DOHH2 (cell line): ENCODE results near the gene OR51A2.
"Not testable (repeated sequence)": the region's sequence is repeated elsewhere in the genome, so short reads cannot be mapped to it uniquely, and the experiment has no call there.

Source experiments
- H3F3A ChIP-seq: fragments of 200-600 bp; sonication (generic), shearing (Covaris generic); 2 replicates; pipeline ENCODE4 v1.6.0; 2016; ENCODE audit warnings: antibody characterized with exemption, mild to moderate bottlenecking; ENCODE audit not compliant: control insufficient read depth, insufficient read depth
- H3K27ac ChIP-seq: fragments of 200-600 bp; sonication (generic); 2 replicates; pipeline ENCODE4 v1.5.1; 2014; ENCODE audit warnings: low read depth, mild to moderate bottlenecking, low read length, moderate library complexity
- H3K27me3 ChIP-seq: fragments of 200-600 bp; sonication (generic); 2 replicates; pipeline ENCODE4 v1.6.1; 2014; ENCODE audit warnings: mild to moderate bottlenecking, low read length, mixed read lengths; ENCODE audit not compliant: control insufficient read depth
- H3K36me3 ChIP-seq: fragments of 200-600 bp; sonication (generic); 2 replicates; pipeline ENCODE4 v1.6.1; 2014; ENCODE audit warnings: mild to moderate bottlenecking, low read length, moderate library complexity, mixed read lengths; ENCODE audit not compliant: control insufficient read depth
- H3K4me1 ChIP-seq: fragments of 200-600 bp; sonication (generic); 2 replicates; pipeline ENCODE4 v1.6.1; 2014; ENCODE audit warnings: mild to moderate bottlenecking, low read length, mixed read lengths; ENCODE audit not compliant: control insufficient read depth
- H3K4me2 ChIP-seq: fragments of 200-600 bp; sonication (generic); 2 replicates; pipeline ENCODE4 v1.6.0; 2014; ENCODE audit warnings: mild to moderate bottlenecking, low read length, moderate library complexity
- H3K4me3 ChIP-seq: fragments of 200-600 bp; sonication (generic); 2 replicates; pipeline ENCODE4 v1.5.1; 2014; ENCODE audit warnings: mild to moderate bottlenecking, low read length, mixed read lengths
- H3K79me2 ChIP-seq: fragments of 200-600 bp; sonication (generic); 2 replicates; pipeline ENCODE4 v1.6.1; 2014; ENCODE audit warnings: mild to moderate bottlenecking, low read length, mixed read lengths; ENCODE audit not compliant: control insufficient read depth
- H3K9me2 ChIP-seq: fragments of 200-600 bp; sonication (generic); replicated peaks from 2 replicates; pipeline ENCODE4 v1.6.1; 2014; ENCODE audit warnings: mild to moderate bottlenecking, low read length, mixed read lengths; ENCODE audit not compliant: control insufficient read depth
- H3K9me3 ChIP-seq: fragments of 200-600 bp; sonication (generic); 2 replicates; pipeline ENCODE4 v1.6.1; 2014; ENCODE audit warnings: antibody characterized with exemption, low read length, mixed read lengths; ENCODE audit not compliant: control insufficient read depth, insufficient read depth
- H4K20me1 ChIP-seq: fragments of 200-600 bp; sonication (generic); 2 replicates; pipeline ENCODE4 v1.6.0; 2014; ENCODE audit warnings: low read depth, mild to moderate bottlenecking, antibody characterized with exemption, low read length, moderate library complexity; ENCODE audit not compliant: control insufficient read depth, insufficient read depth
- EZH2phosphoT487 ChIP-seq: fragments of 200-600 bp; sonication (generic); IDR thresholded peaks from 2 replicates; pipeline ENCODE4 v1.6.1; 2017; ENCODE audit warnings: borderline replicate concordance, mild to moderate bottlenecking, antibody characterized with exemption, low read length, moderate library complexity, mixed read lengths
- TF ChIP-seq, protein P1 (sequence below): fragments of 200-600 bp; sonication (generic); IDR thresholded peaks from one replicate; pipeline ENCODE4 v1.5.1; 2014; ENCODE audit warnings: antibody characterized with exemption, mild to moderate bottlenecking, low read depth, low read length; ENCODE audit not compliant: poor library complexity, severe bottlenecking

The OR51A2 gene, protein sequence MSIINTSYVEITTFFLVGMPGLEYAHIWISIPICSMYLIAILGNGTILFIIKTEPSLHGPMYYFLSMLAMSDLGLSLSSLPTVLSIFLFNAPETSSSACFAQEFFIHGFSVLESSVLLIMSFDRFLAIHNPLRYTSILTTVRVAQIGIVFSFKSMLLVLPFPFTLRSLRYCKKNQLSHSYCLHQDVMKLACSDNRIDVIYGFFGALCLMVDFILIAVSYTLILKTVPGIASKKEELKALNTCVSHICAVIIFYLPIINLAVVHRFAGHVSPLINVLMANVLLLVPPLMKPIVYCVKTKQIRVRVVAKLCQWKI

DNA sequence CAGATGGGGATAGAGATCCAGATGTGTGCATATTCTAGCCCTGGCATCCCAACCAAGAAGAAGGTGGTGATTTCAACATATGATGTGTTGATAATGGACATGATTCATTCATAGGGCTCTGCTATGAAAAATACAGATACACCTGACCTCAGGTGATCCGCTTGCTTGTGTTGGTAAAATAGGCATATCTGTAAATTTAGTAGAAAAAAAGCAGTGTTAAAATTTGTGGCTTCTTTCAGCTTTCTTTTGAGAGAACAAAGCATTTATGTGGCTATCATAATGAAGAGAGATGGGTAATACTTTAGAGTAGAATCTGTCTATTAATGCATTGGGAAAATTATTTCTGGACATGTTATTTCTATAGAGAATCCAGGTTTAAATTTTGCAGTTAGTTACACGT lies at the start of gene OR51A2:
TSS of gene OR51A2 (minus strand) at position 101 of the 400 bp plus-strand sequence. CDS start at position 101, 0 bp downstream.
- H3K4me1 ChIP-seq, H3K9me3 ChIP-seq, H3K4me2 ChIP-seq, H4K20me1 ChIP-seq, H3K36me3 ChIP-seq, H3K27me3 ChIP-seq, H3K4me3 ChIP-seq, H3K79me2 ChIP-seq, H3F3A ChIP-seq, H3K9me2 ChIP-seq, H3K27ac ChIP-seq: not testable (repeated sequence)

DNA sequence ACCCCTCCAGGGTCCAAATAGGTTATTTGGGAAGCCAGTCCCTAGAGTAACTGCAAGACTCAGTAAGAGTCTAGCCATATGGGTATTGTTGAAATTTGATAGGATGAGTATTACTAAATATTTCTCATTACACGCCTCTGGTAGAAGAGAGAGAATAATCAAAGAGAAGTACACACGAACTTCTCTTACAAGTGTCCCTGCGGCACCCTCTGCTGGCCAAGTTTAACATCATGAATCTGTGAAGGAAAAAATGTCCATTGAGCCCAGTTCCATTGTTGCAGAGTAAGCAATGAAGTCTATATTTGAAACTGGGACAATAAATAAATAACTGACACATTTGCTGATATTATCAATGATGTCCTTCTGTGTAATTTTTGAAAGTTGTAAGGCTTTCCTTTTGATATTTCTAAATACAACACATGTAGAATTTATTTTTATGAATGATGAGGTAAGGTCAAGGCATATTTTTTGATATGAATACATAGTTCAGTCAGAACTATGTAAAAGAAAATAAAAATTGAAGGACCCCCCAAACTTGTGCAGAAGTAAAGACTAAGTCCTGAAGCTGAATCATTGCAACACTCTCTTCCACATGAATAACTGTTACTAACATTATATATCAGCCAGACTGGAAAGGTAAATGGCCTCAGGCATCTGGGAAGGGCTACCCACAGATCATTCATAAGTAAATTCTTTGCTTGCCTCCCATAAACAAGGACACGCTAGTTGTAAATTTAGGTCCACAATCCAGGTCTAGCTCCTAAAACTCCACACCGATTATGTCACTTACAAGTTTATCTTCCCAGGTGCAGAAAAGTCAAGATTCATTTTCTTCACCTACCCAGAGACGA lies 49.1 kb upstream of the OR51A2 start:
- no peak overlapping the region for H3K27ac ChIP-seq
- no peaks in the 10 kb centered on the region for H4K20me1 ChIP-seq
- no peak for TF ChIP-seq EZH2phosphoT487
- TF ChIP-seq, protein P1, sequence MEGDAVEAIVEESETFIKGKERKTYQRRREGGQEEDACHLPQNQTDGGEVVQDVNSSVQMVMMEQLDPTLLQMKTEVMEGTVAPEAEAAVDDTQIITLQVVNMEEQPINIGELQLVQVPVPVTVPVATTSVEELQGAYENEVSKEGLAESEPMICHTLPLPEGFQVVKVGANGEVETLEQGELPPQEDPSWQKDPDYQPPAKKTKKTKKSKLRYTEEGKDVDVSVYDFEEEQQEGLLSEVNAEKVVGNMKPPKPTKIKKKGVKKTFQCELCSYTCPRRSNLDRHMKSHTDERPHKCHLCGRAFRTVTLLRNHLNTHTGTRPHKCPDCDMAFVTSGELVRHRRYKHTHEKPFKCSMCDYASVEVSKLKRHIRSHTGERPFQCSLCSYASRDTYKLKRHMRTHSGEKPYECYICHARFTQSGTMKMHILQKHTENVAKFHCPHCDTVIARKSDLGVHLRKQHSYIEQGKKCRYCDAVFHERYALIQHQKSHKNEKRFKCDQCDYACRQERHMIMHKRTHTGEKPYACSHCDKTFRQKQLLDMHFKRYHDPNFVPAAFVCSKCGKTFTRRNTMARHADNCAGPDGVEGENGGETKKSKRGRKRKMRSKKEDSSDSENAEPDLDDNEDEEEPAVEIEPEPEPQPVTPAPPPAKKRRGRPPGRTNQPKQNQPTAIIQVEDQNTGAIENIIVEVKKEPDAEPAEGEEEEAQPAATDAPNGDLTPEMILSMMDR = peak; percentile 64
- no peaks in the 10 kb centered on the region for H3K27me3 ChIP-seq
- H3K9me2 ChIP-seq = no peaks in the 10 kb centered on the region
- no peaks in the 10 kb centered on the region for H3K79me2 ChIP-seq
- H3K9me3 ChIP-seq = no peaks in the 10 kb centered on the region
- H3K4me3 ChIP-seq = no peak overlapping the region
- no peaks in the 10 kb centered on the region for H3F3A ChIP-seq
- no peaks in the 10 kb centered on the region for H3K4me1 ChIP-seq
- no peaks in the 10 kb centered on the region for H3K36me3 ChIP-seq
- H3K4me2 ChIP-seq = no peak overlapping the region

DNA sequence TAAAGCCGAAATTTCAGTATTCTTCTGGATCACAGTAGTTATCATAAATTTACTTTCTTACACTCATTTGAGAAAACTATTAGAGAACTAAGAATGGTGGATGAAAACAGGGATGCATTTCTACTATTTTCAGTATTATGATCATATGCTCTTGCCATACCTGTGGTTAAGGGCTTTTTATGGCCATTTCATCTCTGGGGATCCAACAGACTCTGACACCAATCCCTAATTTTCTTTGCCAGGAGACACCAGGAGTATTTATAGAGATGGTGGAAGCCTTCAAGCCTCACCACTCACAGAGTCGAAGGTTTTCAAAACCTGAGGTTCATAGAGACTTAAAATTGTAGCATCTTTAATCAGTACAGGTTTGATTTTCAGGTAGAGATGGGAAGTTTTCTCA lies 39.0 kb upstream of the OR51A2 start, which contains the start of gene OR51L1:
TSS of gene OR51L1 (plus strand) at position 301 of the 400 bp plus-strand sequence. CDS start 4,132 bp downstream, outside the sequence.
- Histone ChIP-seq H4K20me1 (no peaks in the 10 kb centered on the region), H3K36me3 (no peaks in the 10 kb centered on the region), H3K79me2 (no peaks in the 10 kb centered on the region), H3K4me1 (no peaks in the 10 kb centered on the region), H3F3A (no peaks in the 10 kb centered on the region), H3K4me3 (no peak within 1 kb of the TSS), H3K27ac (no peak within 1 kb of the TSS), H3K4me2 (no peak within 1 kb of the TSS), H3K27me3 (no peaks in the 10 kb centered on the region), H3K9me2 (no peaks in the 10 kb centered on the region), H3K9me3 (no peaks in the 10 kb centered on the region)
- no peak for TF ChIP-seq EZH2phosphoT487
- TF ChIP-seq, protein P1 = no peak

DNA sequence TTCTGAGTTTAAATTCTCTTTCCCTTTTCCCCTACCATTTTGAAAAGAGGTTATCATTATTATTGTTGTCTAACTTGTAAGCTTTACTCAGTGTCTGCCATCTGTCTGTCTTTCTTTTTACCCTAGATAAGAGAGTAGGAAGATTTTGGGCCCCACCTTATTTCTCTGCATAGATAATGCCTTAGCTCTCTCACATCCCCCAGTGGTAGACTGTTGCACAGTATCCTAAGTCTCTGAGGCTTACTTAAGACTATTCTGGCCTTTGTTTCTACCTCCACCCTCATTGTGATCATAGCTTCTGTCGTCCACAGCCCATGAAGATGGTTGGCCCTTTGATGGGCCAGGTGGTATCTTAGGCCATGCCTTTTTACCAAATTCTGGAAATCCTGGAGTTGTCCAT lies 35.5 kb upstream of the OR51A2 start:
- no peak overlapping the region for H3K4me2 ChIP-seq
- H3K79me2 ChIP-seq = no peaks in the 10 kb centered on the region
- H3K4me1 ChIP-seq = no peaks in the 10 kb centered on the region
- no peaks in the 10 kb centered on the region for H3F3A ChIP-seq
- H3K36me3 ChIP-seq = no peaks in the 10 kb centered on the region
- TF ChIP-seq EZH2phosphoT487 = no peak
- TF ChIP-seq, protein P1 = no peak
- H3K27me3 ChIP-seq = no peaks in the 10 kb centered on the region
- no peaks in the 10 kb centered on the region for H3K9me3 ChIP-seq
- no peaks in the 10 kb centered on the region for H3K9me2 ChIP-seq
- no peak overlapping the region for H3K27ac ChIP-seq
- H4K20me1 ChIP-seq = no peaks in the 10 kb centered on the region
- H3K4me3 ChIP-seq = no peak overlapping the region
